ENCODE results near the gene HOXD4.

The HOXD4 gene

DNA sequence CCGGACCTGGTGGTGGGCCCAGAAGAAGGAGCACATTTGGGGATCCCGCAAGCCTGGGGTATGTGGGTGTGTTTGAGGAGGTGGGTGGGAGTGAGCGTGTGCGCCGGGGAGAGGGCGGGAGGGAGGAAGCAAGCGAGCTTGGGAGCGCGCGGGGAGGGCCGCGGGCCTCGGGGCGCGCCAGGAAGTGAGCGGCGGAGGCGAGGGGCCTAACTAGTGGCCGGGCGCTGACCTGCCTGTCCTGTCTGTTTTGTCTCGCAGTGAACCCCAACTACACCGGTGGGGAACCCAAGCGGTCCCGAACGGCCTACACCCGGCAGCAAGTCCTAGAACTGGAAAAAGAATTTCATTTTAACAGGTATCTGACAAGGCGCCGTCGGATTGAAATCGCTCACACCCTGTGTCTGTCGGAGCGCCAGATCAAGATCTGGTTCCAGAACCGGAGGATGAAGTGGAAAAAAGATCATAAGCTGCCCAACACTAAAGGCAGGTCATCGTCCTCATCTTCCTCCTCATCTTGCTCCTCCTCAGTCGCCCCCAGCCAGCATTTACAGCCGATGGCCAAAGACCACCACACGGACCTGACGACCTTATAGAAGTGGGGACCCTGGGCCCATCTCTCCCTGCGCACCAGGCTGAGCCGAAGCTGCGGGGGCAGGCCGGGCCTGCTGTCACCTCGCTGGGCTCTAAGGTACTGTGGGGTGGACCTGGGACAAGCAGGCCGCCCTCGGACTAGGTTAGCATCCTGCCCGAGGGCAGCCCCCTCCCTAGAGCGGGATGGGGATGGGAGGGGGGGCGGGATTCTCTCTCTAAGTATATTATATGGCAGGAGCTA lies 1.2 kb downstream of the HOXD4 start:
- TF ChIP-seq, protein P1, sequence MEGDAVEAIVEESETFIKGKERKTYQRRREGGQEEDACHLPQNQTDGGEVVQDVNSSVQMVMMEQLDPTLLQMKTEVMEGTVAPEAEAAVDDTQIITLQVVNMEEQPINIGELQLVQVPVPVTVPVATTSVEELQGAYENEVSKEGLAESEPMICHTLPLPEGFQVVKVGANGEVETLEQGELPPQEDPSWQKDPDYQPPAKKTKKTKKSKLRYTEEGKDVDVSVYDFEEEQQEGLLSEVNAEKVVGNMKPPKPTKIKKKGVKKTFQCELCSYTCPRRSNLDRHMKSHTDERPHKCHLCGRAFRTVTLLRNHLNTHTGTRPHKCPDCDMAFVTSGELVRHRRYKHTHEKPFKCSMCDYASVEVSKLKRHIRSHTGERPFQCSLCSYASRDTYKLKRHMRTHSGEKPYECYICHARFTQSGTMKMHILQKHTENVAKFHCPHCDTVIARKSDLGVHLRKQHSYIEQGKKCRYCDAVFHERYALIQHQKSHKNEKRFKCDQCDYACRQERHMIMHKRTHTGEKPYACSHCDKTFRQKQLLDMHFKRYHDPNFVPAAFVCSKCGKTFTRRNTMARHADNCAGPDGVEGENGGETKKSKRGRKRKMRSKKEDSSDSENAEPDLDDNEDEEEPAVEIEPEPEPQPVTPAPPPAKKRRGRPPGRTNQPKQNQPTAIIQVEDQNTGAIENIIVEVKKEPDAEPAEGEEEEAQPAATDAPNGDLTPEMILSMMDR (IDR thresholded peaks at IDR 0.05), result no peak
- no peak overlapping the region for H3K27ac ChIP-seq
- H3K4me1 ChIP-seq, result peaks cover 0 to 8% (median 4%) of the 10 kb centered on the region in 4 donors
- H3K4me3 ChIP-seq, result no peak overlapping the region
- peaks cover 8 to 42% (median 15%) of the 10 kb centered on the region in 3 donors for H3K36me3 ChIP-seq
- no peak for DNase-seq
- intact Hi-C loops (cut with DNase I; ENCODE audit: low total_unique reads), result loop anchor here (10.0 kb wide), 1 partner anchor 102 kb away; no protein-coding TSS in a partner anchor
- peaks cover 0 to 77% of the 10 kb centered on the region in 2 donors for H3K27me3 ChIP-seq
- no peaks in the 10 kb centered on the region for H3K9me3 ChIP-seq

DNA sequence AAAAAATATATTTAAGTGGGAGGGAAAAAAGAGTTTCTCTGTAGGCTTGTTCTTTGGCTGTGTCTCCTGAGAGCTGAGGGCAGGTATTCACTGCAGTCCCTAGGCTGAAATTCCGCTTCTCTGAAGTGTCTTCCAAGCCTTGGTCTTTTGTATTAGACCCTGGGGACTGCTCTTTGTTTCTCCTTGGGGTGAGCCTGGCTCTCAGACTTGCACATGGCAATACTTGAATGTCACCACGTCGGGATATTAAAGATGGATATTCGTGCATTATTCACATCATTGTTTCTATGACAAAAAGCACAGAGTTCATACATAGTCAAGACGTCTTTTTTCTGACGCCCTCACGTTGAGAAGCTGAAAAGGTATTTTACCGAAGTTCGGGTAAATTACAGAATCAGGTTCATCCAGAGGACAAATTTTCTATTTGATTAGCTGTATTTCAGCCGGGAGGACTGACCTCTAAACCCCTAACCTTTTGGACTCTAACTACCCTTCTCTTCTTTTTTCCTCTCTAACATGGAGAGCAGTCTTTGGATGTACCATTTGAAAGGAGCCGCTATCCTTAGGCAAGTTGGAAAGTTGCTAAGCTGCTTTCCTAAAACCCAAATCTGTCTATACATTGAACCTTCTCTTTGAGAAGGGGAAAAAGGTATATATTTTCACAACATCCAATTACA lies 3.4 kb downstream of the HOXD4 start:
- TF ChIP-seq, protein P1 (IDR thresholded peaks at IDR 0.05), result no peak
- peaks cover 8 to 37% (median 15%) of the 10 kb centered on the region in 3 donors for H3K36me3 ChIP-seq
- no peak for DNase-seq
- H3K9me3 ChIP-seq, result no peaks in the 10 kb centered on the region
- no peak overlapping the region for H3K4me3 ChIP-seq
- peaks cover 0 to 78% of the 10 kb centered on the region in 2 donors for H3K27me3 ChIP-seq
- H3K4me1 ChIP-seq, result peaks cover 0 to 22% (median 14%) of the 10 kb centered on the region in 4 donors
- intact Hi-C loops (cut with DNase I; ENCODE audit: low total_unique reads), result loop anchor here (10.0 kb wide), 1 partner anchor 100 kb away; no protein-coding TSS in a partner anchor
- no peak overlapping the region for H3K27ac ChIP-seq

DNA sequence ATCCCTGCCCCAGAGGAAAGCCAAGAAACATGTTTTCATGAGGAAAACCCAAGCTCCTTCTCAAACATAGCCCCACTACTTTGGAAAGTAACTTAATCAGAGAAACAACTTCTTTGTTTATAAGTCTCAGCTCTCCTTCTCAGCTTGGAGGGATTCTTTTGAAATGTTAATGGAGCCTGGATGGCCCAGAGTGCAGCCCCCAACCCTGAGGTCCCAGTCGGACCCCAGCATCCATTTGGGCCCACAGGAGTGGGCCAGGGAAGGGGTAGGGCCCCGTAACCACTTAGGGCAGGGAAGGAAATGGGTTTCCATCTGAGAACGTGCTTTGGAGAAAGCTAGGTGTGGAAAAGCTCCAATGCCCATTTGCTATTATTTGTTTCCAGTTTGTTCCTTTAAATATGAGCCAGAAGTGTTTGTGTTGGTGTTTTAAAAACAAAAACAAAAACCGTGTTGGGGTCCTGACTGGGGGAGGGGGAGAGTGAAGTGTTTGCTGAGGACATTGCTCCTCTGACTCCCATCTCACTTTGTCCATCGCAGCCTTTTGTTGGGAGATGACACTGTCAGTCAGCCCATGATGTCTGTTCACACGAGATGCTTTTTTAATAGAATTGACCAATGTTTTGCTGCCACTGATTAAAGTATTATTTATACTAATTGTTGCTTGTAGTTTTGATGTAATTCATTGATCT lies 4.2 kb downstream of the HOXD4 start:
- peaks cover 0 to 30% (median 22%) of the 10 kb centered on the region in 4 donors for H3K4me1 ChIP-seq
- peaks cover 0 to 78% of the 10 kb centered on the region in 2 donors for H3K27me3 ChIP-seq
- DNase-seq, result no peak
- H3K36me3 ChIP-seq, result peaks cover 8 to 36% (median 15%) of the 10 kb centered on the region in 3 donors
- TF ChIP-seq, protein P1 (IDR thresholded peaks at IDR 0.05), result no peak
- intact Hi-C loops (cut with DNase I; ENCODE audit: low total_unique reads), result loop anchor here (10.0 kb wide), 1 partner anchor 99 kb away; no protein-coding TSS in a partner anchor
- H3K4me3 ChIP-seq, result no peak overlapping the region
- no peaks in the 10 kb centered on the region for H3K9me3 ChIP-seq
- H3K27ac ChIP-seq, result no peak overlapping the region

DNA sequence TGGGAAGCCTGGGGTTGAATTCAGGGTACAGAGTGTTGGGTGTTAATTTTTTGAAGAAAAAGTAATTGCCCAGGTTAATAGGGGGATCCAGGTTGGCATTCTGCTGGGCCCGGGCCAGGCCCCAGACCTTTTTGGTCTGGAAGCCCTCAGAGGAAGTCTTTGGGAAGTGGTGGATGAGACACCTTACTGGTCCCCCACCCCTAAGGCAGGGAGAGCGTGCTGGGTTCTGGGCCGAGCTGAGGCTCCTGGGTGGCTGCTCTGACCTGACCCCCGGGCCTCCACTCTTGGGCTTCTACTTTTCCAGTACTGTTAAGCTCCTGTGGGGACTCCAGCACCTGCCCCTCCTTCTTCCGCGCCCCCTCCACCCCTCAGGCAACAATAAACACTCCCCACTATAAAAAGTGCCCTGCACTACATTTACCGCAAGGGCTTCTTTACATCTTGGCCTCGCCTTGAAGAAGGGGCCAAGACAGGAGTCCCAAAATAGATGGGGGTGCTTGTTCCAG lies 5.0 kb downstream of the HOXD4 start:
- intact Hi-C loops (cut with DNase I; ENCODE audit: low total_unique reads), result loop anchor here (10.0 kb wide), 1 partner anchor 98 kb away; no protein-coding TSS in a partner anchor
- Histone ChIP-seq H3K36me3 (peaks cover 8 to 36% (median 15%) of the 10 kb centered on the region in 3 donors), H3K27me3 (peaks cover 0 to 77% of the 10 kb centered on the region in 2 donors), H3K4me3 (no peak overlapping the region), H3K4me1 (peaks cover 0 to 34% (median 27%) of the 10 kb centered on the region in 4 donors), H3K27ac (no peak overlapping the region), H3K9me3 (no peaks in the 10 kb centered on the region)
- DNase-seq, result no peak
- TF ChIP-seq, protein P1 (IDR thresholded peaks at IDR 0.05), result no peak
